SK-N-SH (cell line): ENCODE data around the gene SPON1. TPM values are rescaled to one million over a fixed set of nuclear protein-coding genes. Genes with fewer than 3 reads are reported as not detected.

Source experiments
- CTCF ChIA-PET: fragments of 300-600, 350-600 bp; formaldehyde crosslinking; extraction: SDS; loops from one replicate; lab custom pipeline; 2021; lab: Yijun Ruan, JAX
- POLR2A ChIA-PET: fragments of 350-600 bp; sonication (Branson Sonifier 250); formaldehyde crosslinking; extraction: SDS; loops from one replicate; lab custom pipeline; 2020; ENCODE audit warnings: antibody characterized with exemption, inconsistent platforms; lab: Yijun Ruan, JAX
- DNase-seq: peaks from one replicate; pipeline ENCODE4 v3.0.0; 2012
- H2AFZ ChIP-seq: fragments of 200-600 bp; sonication (generic); 2 replicates; pipeline ENCODE4 v1.8.1; 2016; ENCODE audit warnings: antibody characterized with exemption, mild to moderate bottlenecking, low read depth
- H3F3A ChIP-seq: fragments of 200-600 bp; sonication (generic); replicated peaks from 2 replicates; pipeline ENCODE3; 2016; ENCODE audit warnings: antibody characterized with exemption, mild to moderate bottlenecking; ENCODE audit not compliant: insufficient read depth
- H3K27ac ChIP-seq, 2 experiments: fragments of 200-500 bp in 1 of 2; fragments of 200-600 bp in 1 of 2; sonication (Bioruptor generic) in 1 of 2; sonication (generic), shearing (Covaris generic) in 1 of 2; 2 replicates each; pipeline versions ENCODE4 v1.5.1 to v1.6.1; 2014 to 2016; ENCODE audit warnings: low read depth in 2 of 2, inconsistent platforms in 1 of 2, low read length in 1 of 2, mild to moderate bottlenecking in 1 of 2, mixed read lengths in 1 of 2
- H3K27me3 ChIP-seq: fragments of 200-600 bp; sonication (generic), shearing (Covaris generic); 2 replicates; pipeline ENCODE4 v1.6.1; 2016; ENCODE audit warnings: mixed run types; ENCODE audit not compliant: insufficient read depth
- H3K36me3 ChIP-seq, 2 experiments: fragments of 200-500 bp in 1 of 2; fragments of 200-600 bp in 1 of 2; sonication (Bioruptor generic) in 1 of 2; sonication (generic) in 1 of 2; replicated peaks in 1 of 2; 2 replicates each; pipeline versions ENCODE3 to v1.5.1; 2014 to 2016; ENCODE audit warnings: low read length in 1 of 2, mild to moderate bottlenecking in 1 of 2; ENCODE audit not compliant: insufficient read depth in 2 of 2, control insufficient read depth in 1 of 2
- H3K4me1 ChIP-seq, 2 experiments: fragments of 200-500 bp in 1 of 2; fragments of 200-600 bp in 1 of 2; sonication (Bioruptor generic) in 1 of 2; sonication (generic), shearing (Covaris generic) in 1 of 2; 2 replicates each; pipeline versions ENCODE4 v1.5.1 to v1.6.1; 2014 to 2016; ENCODE audit warnings: low read depth in 1 of 2, low read length in 1 of 2, mixed run types in 1 of 2; ENCODE audit not compliant: insufficient read depth in 2 of 2, control insufficient read depth in 1 of 2
- H3K4me2 ChIP-seq: fragments of 200-600 bp; sonication (generic), shearing (Covaris generic); 2 replicates; pipeline ENCODE4 v1.6.1; 2017; ENCODE audit warnings: mixed run types
- H3K4me3 ChIP-seq, 2 experiments: fragments of 200-500 bp in 1 of 2; fragments of 200-600 bp in 1 of 2; sonication (Bioruptor generic) in 1 of 2; sonication (generic), shearing (Covaris generic) in 1 of 2; 2 replicates each; pipeline versions ENCODE4 v1.5.1 to v1.8.1; 2014 to 2016; ENCODE audit warnings: low read depth in 2 of 2, inconsistent platforms in 1 of 2, low read length in 1 of 2, mild to moderate bottlenecking in 1 of 2, mixed read lengths in 1 of 2, moderate library complexity in 1 of 2
- H3K79me2 ChIP-seq: fragments of 200-600 bp; sonication (generic); 2 replicates; pipeline ENCODE4 v1.8.1; 2017; ENCODE audit warnings: mild to moderate bottlenecking; ENCODE audit not compliant: insufficient read depth
- H3K9ac ChIP-seq: fragments of 200-600 bp; sonication (generic); 2 replicates; pipeline ENCODE4 v1.6.1; 2017; ENCODE audit warnings: mixed run types
- H3K9me2 ChIP-seq: fragments of 200-600 bp; sonication (generic); 2 replicates; pipeline ENCODE4 v1.6.1; 2017; ENCODE audit warnings: mixed run types
- H3K9me3 ChIP-seq: fragments of 200-600 bp; sonication (generic); 2 replicates; pipeline ENCODE4 v1.6.1; 2017; ENCODE audit warnings: mixed run types, mild to moderate bottlenecking, moderate library complexity
- H4K20me1 ChIP-seq: fragments of 200-600 bp; sonication (generic); 2 replicates; pipeline ENCODE4 v1.6.1; 2017; ENCODE audit warnings: mild to moderate bottlenecking, mixed run types; ENCODE audit not compliant: insufficient read depth
- ELF1 ChIP-seq: IDR thresholded peaks from 2 replicates; pipeline ENCODE4 v1.4.0; 2012
- FOXJ3 ChIP-seq: sonication (generic); formaldehyde crosslinking; IDR thresholded peaks from 2 replicates; pipeline ENCODE4 v1.5.1; 2020; ENCODE audit warnings: mild to moderate bottlenecking, missing genetic modification reagents
- JUND ChIP-seq: IDR thresholded peaks from 2 replicates; pipeline ENCODE4 v1.4.0; 2012
- MEF2A ChIP-seq: IDR thresholded peaks from 2 replicates; pipeline ENCODE4 v1.4.0; 2012; ENCODE audit warnings: low read depth, borderline replicate concordance
- MXI1 ChIP-seq: IDR thresholded peaks from 2 replicates; pipeline ENCODE4 v1.6.1; 2012; ENCODE audit warnings: mild to moderate bottlenecking, low read depth, low read length, improper control_type of control experiment
- RAD21 ChIP-seq: IDR thresholded peaks from 2 replicates; pipeline ENCODE4 v1.6.1; 2012; ENCODE audit warnings: mild to moderate bottlenecking, low read length
- RCOR1 ChIP-seq: fragments of 150-350 bp; IDR thresholded peaks from 2 replicates; pipeline ENCODE4 v1.6.1; 2017; ENCODE audit warnings: antibody characterized with exemption, low read length
- RFX5 ChIP-seq: IDR thresholded peaks from 2 replicates; pipeline ENCODE4 v1.6.1; 2012; ENCODE audit warnings: mild to moderate bottlenecking, improper control_type of control experiment, low read length
- RXRA ChIP-seq: IDR thresholded peaks from 2 replicates; pipeline ENCODE4 v1.4.0; 2012; ENCODE audit warnings: low read depth, mild to moderate bottlenecking, borderline replicate concordance
- SMC3 ChIP-seq: IDR thresholded peaks from 2 replicates; pipeline ENCODE4 v1.6.1; 2012; ENCODE audit warnings: low read depth, low read length, improper control_type of control experiment
- WGBS: methylation state at CpG from one replicate; pipeline ENCODE4 v1.1.6; 2017; ENCODE audit warnings: low lambda C conversion rate; 5-methylcytosine and 5-hydroxymethylcytosine counted together
- polyA plus RNA-seq, 3 experiments: library from polyadenylated mRNA; depleted of rRNA; stranded (reverse); fragments of >200 nt; gene quantifications; 2 replicates each; pipeline ENCODE4 v1.2.3, GENCODE V29; 2012
- TF ChIP-seq, protein P1 (sequence below): fragments of 150-350 bp; IDR thresholded peaks from 2 replicates; pipeline ENCODE4 v1.6.1; 2016; ENCODE audit warnings: mild to moderate bottlenecking, low read depth, low read length
- TF ChIP-seq, protein P2 (sequence below): fragments of 200-600 bp; sonication (generic); IDR thresholded peaks from 2 replicates; pipeline ENCODE4 v1.6.1; 2017; ENCODE audit warnings: antibody characterized with exemption, mild to moderate bottlenecking, moderate library complexity
- TF ChIP-seq, protein P3 (sequence below): IDR thresholded peaks from 2 replicates; pipeline ENCODE4 v1.4.0; 2012; ENCODE audit warnings: low read depth, borderline replicate concordance
- TF ChIP-seq, protein P4 (sequence below): IDR thresholded peaks from 2 replicates; pipeline ENCODE4 v1.4.0; 2012; ENCODE audit warnings: low read depth, borderline replicate concordance

The SPON1 gene
- polyA plus RNA-seq, 1 of the 3 experiments (the other 2 are of a cell fraction): not detected

DNA sequence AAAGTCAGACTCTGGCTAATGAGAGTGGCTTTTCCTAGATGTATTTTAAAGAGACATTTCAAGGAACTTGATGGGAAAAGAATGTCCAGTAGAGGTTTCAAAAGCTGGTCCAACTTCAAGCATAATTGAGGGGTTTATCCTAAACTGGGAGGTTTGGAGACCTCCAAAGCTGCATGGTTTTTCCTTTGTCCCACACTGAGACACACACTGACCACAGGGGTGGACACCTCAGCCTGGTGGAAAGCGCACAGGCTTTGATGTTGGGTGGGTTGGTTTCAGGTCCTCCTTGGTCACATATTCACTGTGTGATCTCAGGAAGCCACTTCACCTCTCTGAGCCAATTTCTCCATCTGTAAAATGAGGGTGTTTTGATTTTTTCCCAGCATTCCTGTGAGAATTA lies 4.0 kb downstream of the SPON1 start:
- Histone ChIP-seq H3K9me2 (no peaks in the 10 kb centered on the region), H3K36me3 (no peaks in the 10 kb centered on the region), H3K27ac (no peak overlapping the region), H4K20me1 (no peaks in the 10 kb centered on the region), H3K4me1 (peaks cover 0 to 10% of the 10 kb centered on the region in 2 experiments; a peak in 1 of 4 replicates), H2AFZ (no peak overlapping the region), H3K9ac (no peak overlapping the region), H3K79me2 (no peaks in the 10 kb centered on the region), H3K9me3 (no peaks in the 10 kb centered on the region), H3F3A (no peaks in the 10 kb centered on the region), H3K4me3 (no peak overlapping the region), H3K27me3 (peaks cover 50% of the 10 kb centered on the region), H3K4me2 (no peak overlapping the region)
- 42% methylated on average over 1 of the region's 1 CpG for WGBS
- DNase-seq: no peak
- CTCF ChIA-PET: interaction anchor here (1.3 kb wide), 1 partner anchor 182 kb away, joined by 4 read pairs; no protein-coding TSS in a partner anchor
- TF ChIP-seq MXI1 (no peak), RAD21 (no peak), RCOR1 (no peak), RFX5 (no peak), RXRA (no peak), MEF2A (no peak), JUND (no peak), ELF1 (no peak)
- TF ChIP-seq, protein P1, sequence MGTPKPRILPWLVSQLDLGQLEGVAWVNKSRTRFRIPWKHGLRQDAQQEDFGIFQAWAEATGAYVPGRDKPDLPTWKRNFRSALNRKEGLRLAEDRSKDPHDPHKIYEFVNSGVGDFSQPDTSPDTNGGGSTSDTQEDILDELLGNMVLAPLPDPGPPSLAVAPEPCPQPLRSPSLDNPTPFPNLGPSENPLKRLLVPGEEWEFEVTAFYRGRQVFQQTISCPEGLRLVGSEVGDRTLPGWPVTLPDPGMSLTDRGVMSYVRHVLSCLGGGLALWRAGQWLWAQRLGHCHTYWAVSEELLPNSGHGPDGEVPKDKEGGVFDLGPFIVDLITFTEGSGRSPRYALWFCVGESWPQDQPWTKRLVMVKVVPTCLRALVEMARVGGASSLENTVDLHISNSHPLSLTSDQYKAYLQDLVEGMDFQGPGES: no peak
- POLR2A ChIA-PET: no interaction called here

DNA sequence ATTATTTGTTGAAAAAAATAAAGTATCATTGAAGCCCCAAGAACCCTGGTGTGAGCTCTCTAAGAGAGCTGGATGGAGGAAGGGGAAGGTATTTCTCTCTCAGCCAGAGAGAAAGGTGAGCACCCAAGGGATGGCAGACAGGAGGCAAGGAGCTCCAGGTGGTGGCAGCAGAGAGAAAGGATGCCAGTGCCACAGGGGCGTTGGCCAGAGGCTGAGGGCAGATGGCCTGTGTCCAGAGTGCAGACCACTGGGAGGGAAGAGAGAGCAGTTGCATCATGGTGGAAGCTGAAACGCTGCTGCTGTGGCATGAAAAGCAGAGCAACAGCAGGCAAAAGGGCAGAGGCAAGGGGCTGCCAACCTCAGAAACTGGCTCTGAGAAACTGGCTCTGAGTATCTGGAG lies 8.5 kb downstream of the SPON1 start:
- Histone ChIP-seq H3K4me1 (peaks cover 0 to 3% of the 10 kb centered on the region in 2 experiments; a peak in 1 of 4 replicates), H3K9ac (no peak overlapping the region), H3K79me2 (no peaks in the 10 kb centered on the region), H2AFZ (no peak overlapping the region)
- 0% methylated on average over 2 of the region's 2 CpGs for WGBS
- peak; percentile 64 for DNase-seq
- TF ChIP-seq SMC3 (peak; percentile 48), RAD21 (peak; percentile 69), FOXJ3 (CRISPR knock-in tag) (0 out of 2 replicates have a peak, but pooled peaks have one; percentile 35)
- TF ChIP-seq, protein P2, sequence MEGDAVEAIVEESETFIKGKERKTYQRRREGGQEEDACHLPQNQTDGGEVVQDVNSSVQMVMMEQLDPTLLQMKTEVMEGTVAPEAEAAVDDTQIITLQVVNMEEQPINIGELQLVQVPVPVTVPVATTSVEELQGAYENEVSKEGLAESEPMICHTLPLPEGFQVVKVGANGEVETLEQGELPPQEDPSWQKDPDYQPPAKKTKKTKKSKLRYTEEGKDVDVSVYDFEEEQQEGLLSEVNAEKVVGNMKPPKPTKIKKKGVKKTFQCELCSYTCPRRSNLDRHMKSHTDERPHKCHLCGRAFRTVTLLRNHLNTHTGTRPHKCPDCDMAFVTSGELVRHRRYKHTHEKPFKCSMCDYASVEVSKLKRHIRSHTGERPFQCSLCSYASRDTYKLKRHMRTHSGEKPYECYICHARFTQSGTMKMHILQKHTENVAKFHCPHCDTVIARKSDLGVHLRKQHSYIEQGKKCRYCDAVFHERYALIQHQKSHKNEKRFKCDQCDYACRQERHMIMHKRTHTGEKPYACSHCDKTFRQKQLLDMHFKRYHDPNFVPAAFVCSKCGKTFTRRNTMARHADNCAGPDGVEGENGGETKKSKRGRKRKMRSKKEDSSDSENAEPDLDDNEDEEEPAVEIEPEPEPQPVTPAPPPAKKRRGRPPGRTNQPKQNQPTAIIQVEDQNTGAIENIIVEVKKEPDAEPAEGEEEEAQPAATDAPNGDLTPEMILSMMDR: no peak; the same call in 1 of the 2 replicates
- TF ChIP-seq, protein P3, sequence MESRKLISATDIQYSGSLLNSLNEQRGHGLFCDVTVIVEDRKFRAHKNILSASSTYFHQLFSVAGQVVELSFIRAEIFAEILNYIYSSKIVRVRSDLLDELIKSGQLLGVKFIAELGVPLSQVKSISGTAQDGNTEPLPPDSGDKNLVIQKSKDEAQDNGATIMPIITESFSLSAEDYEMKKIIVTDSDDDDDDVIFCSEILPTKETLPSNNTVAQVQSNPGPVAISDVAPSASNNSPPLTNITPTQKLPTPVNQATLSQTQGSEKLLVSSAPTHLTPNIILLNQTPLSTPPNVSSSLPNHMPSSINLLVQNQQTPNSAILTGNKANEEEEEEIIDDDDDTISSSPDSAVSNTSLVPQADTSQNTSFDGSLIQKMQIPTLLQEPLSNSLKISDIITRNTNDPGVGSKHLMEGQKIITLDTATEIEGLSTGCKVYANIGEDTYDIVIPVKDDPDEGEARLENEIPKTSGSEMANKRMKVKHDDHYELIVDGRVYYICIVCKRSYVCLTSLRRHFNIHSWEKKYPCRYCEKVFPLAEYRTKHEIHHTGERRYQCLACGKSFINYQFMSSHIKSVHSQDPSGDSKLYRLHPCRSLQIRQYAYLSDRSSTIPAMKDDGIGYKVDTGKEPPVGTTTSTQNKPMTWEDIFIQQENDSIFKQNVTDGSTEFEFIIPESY: no peak
- TF ChIP-seq, protein P4, sequence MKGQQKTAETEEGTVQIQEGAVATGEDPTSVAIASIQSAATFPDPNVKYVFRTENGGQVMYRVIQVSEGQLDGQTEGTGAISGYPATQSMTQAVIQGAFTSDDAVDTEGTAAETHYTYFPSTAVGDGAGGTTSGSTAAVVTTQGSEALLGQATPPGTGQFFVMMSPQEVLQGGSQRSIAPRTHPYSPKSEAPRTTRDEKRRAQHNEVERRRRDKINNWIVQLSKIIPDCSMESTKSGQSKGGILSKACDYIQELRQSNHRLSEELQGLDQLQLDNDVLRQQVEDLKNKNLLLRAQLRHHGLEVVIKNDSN: no peak
- TF ChIP-seq, protein P1: no peak
- TF ChIP-seq, all 33 proteins: peak for 3
- Histone ChIP-seq H3K27me3 (peaks cover 7% of the 10 kb centered on the region; the same call in 1 of the 2 replicates), H3K9me3 (no peaks in the 10 kb centered on the region), H3K4me3 (no peak overlapping the region), H3K36me3 (no peaks in the 10 kb centered on the region), H3K9me2 (no peaks in the 10 kb centered on the region), H3K27ac (no peak overlapping the region), H3K4me2 (no peak overlapping the region), H3F3A (no peaks in the 10 kb centered on the region), H4K20me1 (no peaks in the 10 kb centered on the region)
- ChIA-PET POLR2A (no interaction called here), CTCF (interaction anchor here (0.6 to 5.8 kb wide), 29 partner anchors 8 to 283 kb away, joined by 3 to 34 read pairs (median 3); no protein-coding TSS in a partner anchor)
